Dermis microvascular lymphatic vessel endothelial cell (primary cell): ENCODE measurements around the gene ARRDC5. TPM values are rescaled to one million over a fixed set of nuclear protein-coding genes. Genes with fewer than 3 reads are reported as not detected.
"Not testable (repeated sequence)": the region's sequence is repeated elsewhere in the genome, so short reads cannot be mapped to it uniquely, and the experiment has no call there.

Source experiments
- DNase-seq, 2 donors: peaks; one replicate each; pipeline versions ENCODE4 v3.0.0 to v3.0.0-alpha.2; 2010; ENCODE audit warnings: low read depth in 2 of 2
- total RNA-seq: library from RNA; depleted of rRNA; stranded (reverse); fragments of >200 nt; gene quantifications from 2 replicates; pipeline ENCODE4 v1.2.1, GENCODE V29; 2014

ARRDC5 gene
- total RNA-seq, 1 donor from 2014 or later: under 0.01 TPM

- peak in 1 of 2 donors; percentile 38 for DNase-seq
Measured at GRCh38 chr19:4910594-4911281, 8.0 kb upstream of the ARRDC5 start.

- peak; percentile 48 to 94 for DNase-seq
Measured at GRCh38 chr19:4909897-4910593, 7.3 kb upstream of the ARRDC5 start.

GRCh38 chr19:4909156-4909896, 6.6 kb upstream of the ARRDC5 start, which contains the start of gene UHRF1:
Gene UHRF1, plus strand, starts transcription at chr19:4909501. Its CDS starts 1,385 bp downstream, at chr19:4910886.
- peak in 1 of 2 donors; percentile 45 for DNase-seq

- DNase-seq: no peak
Measured at GRCh38 chr19:4908781-4909155, 6.1 kb upstream of the ARRDC5 start.

GRCh38 chr19:4908360-4908759, 5.7 kb upstream of the ARRDC5 start:
- no peak for DNase-seq

GRCh38 chr19:4906963-4907362, 4.3 kb upstream of the ARRDC5 start:
- DNase-seq: no peak

- no peak for DNase-seq
Measured at GRCh38 chr19:4904481-4904880, 1.8 kb upstream of the ARRDC5 start.

GRCh38 chr19:4900879-4901278, 1.8 kb downstream of the ARRDC5 start:
- not testable (repeated sequence) for DNase-seq

GRCh38 chr19:4897146-4897545, 5.5 kb downstream of the ARRDC5 start:
- no peak for DNase-seq

- DNase-seq: no peak
Measured at GRCh38 chr19:4896372-4896771, 6.3 kb downstream of the ARRDC5 start.

GRCh38 chr19:4892962-4893361, 9.7 kb downstream of the ARRDC5 start:
- DNase-seq: not testable (repeated sequence)

- no peak for DNase-seq
Measured at GRCh38 chr19:4891066-4891465, 11.6 kb downstream of the ARRDC5 start.

- no peak for DNase-seq
Measured at GRCh38 chr19:4889034-4889815, 13.5 kb downstream of the ARRDC5 start.

- not testable (repeated sequence) for DNase-seq
Measured at GRCh38 chr19:4887803-4888202, 14.9 kb downstream of the ARRDC5 start.

- not testable (repeated sequence) for DNase-seq
Measured at GRCh38 chr19:4884993-4885392, 17.7 kb downstream of the ARRDC5 start.

GRCh38 chr19:4882874-4883273, 19.8 kb downstream of the ARRDC5 start:
- DNase-seq: not testable (repeated sequence)

GRCh38 chr19:4879041-4879440, 23.7 kb downstream of the ARRDC5 start:
- no peak for DNase-seq

GRCh38 chr19:4878491-4878968, 24.2 kb downstream of the ARRDC5 start:
- no peak for DNase-seq

GRCh38 chr19:4877753-4878490, 24.8 kb downstream of the ARRDC5 start:
- no peak for DNase-seq

GRCh38 chr19:4873930-4874329, 28.8 kb downstream of the ARRDC5 start:
- DNase-seq: no peak

- DNase-seq: no peak
Measured at GRCh38 chr19:4871711-4872110, 31.0 kb downstream of the ARRDC5 start.
